OCI-LY1 (cell line): Measurements from ENCODE around the gene TOM1L2.

Experiments used
- EZH2 ChIP-seq: fragments of 200-600 bp; sonication (generic), shearing (Covaris generic); IDR thresholded peaks from 2 replicates; pipeline ENCODE4 v1.8.0; 2017; ENCODE audit warnings: borderline replicate concordance, mixed run types, mild to moderate bottlenecking, antibody characterized with exemption, low read length, moderate library complexity, mixed read lengths
- TF ChIP-seq, protein P1 (sequence below): fragments of 200-600 bp; sonication (generic), shearing (Covaris generic); IDR thresholded peaks from 2 replicates; pipeline ENCODE4 v1.5.1; 2017; ENCODE audit warnings: mild to moderate bottlenecking, antibody characterized with exemption, low read length, moderate library complexity, mixed read lengths

- no peak for TF ChIP-seq EZH2
- TF ChIP-seq, protein P1, sequence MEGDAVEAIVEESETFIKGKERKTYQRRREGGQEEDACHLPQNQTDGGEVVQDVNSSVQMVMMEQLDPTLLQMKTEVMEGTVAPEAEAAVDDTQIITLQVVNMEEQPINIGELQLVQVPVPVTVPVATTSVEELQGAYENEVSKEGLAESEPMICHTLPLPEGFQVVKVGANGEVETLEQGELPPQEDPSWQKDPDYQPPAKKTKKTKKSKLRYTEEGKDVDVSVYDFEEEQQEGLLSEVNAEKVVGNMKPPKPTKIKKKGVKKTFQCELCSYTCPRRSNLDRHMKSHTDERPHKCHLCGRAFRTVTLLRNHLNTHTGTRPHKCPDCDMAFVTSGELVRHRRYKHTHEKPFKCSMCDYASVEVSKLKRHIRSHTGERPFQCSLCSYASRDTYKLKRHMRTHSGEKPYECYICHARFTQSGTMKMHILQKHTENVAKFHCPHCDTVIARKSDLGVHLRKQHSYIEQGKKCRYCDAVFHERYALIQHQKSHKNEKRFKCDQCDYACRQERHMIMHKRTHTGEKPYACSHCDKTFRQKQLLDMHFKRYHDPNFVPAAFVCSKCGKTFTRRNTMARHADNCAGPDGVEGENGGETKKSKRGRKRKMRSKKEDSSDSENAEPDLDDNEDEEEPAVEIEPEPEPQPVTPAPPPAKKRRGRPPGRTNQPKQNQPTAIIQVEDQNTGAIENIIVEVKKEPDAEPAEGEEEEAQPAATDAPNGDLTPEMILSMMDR, result no peak
These were observed 38.0 kb downstream of the TOM1L2 start for GRCh38 chr17:17934214-17934613.
